ENCODE data around the gene ACP3. TPM values are rescaled to one million over a fixed set of nuclear protein-coding genes. Genes with fewer than 3 reads are reported as not detected.

Gene ACP3
- total RNA-seq, 1 donor from 2014 or later, result 5.0 TPM

- DNase-seq (ENCODE audit: low spot score), result no peak
These were observed 89.4 kb downstream of the ACP3 start for GRCh38 chr3:132406587-132406986.

- DNase-seq (ENCODE audit: low spot score), result no peak
These were observed 89.8 kb downstream of the ACP3 start for GRCh38 chr3:132407025-132407424.

Other genes starting within 250 kb of the ACP3 start
- gene DNAJC13, start 100.1 kb downstream of the ACP3 start, total RNA-seq, result 68.3 TPM

Measured in ureter (tissue), 1 donor.